CD14-positive monocyte (primary cell): ENCODE data around the gene PARL. TPM values are rescaled to one million over a fixed set of nuclear protein-coding genes. Genes with fewer than 3 reads are reported as not detected.

Experiments used
- DNase-seq, 3 donors: peaks; one replicate each; pipeline ENCODE4 v3.0.0-alpha.2; 2011 to 2022
- H2AFZ ChIP-seq: 2 replicates; pipeline ENCODE4 v1.6.0; 2012; ENCODE audit warnings: mild to moderate bottlenecking, low read depth, low read length, inconsistent platforms; ENCODE audit not compliant: insufficient read depth, poor library complexity, severe bottlenecking
- H3K27ac ChIP-seq, 2 donors: 1 replicate in 1 of 2; 2 replicates in 1 of 2; pipeline ENCODE4 v1.5.1; 2012 to 2013; ENCODE audit warnings: low read length in 2 of 2, control low read depth in 1 of 2, inconsistent platforms in 1 of 2, low read depth in 1 of 2, mild to moderate bottlenecking in 1 of 2
- H3K27me3 ChIP-seq, 2 donors: one replicate each; pipeline versions ENCODE4 v1.6.0 to v1.6.1; 2011 to 2013; ENCODE audit warnings: low read length in 2 of 2; ENCODE audit not compliant: control insufficient read depth in 2 of 2, insufficient read depth in 2 of 2
- H3K36me3 ChIP-seq, 2 donors: replicated peaks in 1 of 2; 1 replicate in 1 of 2; 2 replicates in 1 of 2; pipeline versions ENCODE4 v1.5.1 to v1.6.1; 2012 to 2013; ENCODE audit warnings: low read length in 2 of 2, control low read depth in 1 of 2, inconsistent platforms in 1 of 2, mild to moderate bottlenecking in 1 of 2; ENCODE audit not compliant: insufficient read depth in 2 of 2, control insufficient read depth in 1 of 2
- H3K4me1 ChIP-seq, 2 donors: 1 replicate in 1 of 2; 2 replicates in 1 of 2; pipeline versions ENCODE4 v1.5.1 to v1.6.1; 2012 to 2013; ENCODE audit warnings: low read length in 2 of 2, control low read depth in 1 of 2, inconsistent platforms in 1 of 2, mild to moderate bottlenecking in 1 of 2, moderate library complexity in 1 of 2; ENCODE audit not compliant: insufficient read depth in 2 of 2, control insufficient read depth in 1 of 2
- H3K4me2 ChIP-seq: replicated peaks from 2 replicates; pipeline ENCODE3; 2012; ENCODE audit warnings: low read length, moderate library complexity, mild to moderate bottlenecking; ENCODE audit not compliant: poor library complexity, severe bottlenecking; ENCODE audit errors: extremely low read depth
- H3K4me3 ChIP-seq, 3 experiments: fragments of 200-600 bp in 1 of 3; sonication (generic) in 1 of 3; replicated peaks in 1 of 3; 1 replicate in 2 of 3; 2 replicates in 1 of 3; pipeline ENCODE4 v1.5.1; 2011 to 2013; ENCODE audit warnings: low read length in 3 of 3, mild to moderate bottlenecking in 3 of 3, control low read depth in 2 of 3, low read depth in 2 of 3, inconsistent platforms in 1 of 3, moderate library complexity in 1 of 3
- H3K79me2 ChIP-seq: 2 replicates; pipeline ENCODE4 v1.6.0; 2012; ENCODE audit warnings: mild to moderate bottlenecking, control low read depth, inconsistent platforms, low read length, moderate library complexity; ENCODE audit not compliant: insufficient read depth
- H3K9ac ChIP-seq: 2 replicates; pipeline ENCODE4 v1.6.0; 2017; ENCODE audit warnings: low read length, mild to moderate bottlenecking; ENCODE audit not compliant: insufficient read depth, poor library complexity, severe bottlenecking
- H3K9me3 ChIP-seq, 2 donors: replicated peaks in 1 of 2; 1 replicate in 1 of 2; 2 replicates in 1 of 2; pipeline versions ENCODE4 v1.5.1 to v1.6.1; 2012 to 2013; ENCODE audit warnings: low read length in 2 of 2, control low read depth in 1 of 2; ENCODE audit not compliant: control insufficient read depth in 1 of 2, insufficient read depth in 1 of 2
- H4K20me1 ChIP-seq: 2 replicates; pipeline ENCODE4 v1.6.0; 2012; ENCODE audit warnings: mild to moderate bottlenecking, low read length, control low read depth, moderate library complexity; ENCODE audit not compliant: insufficient read depth
- H3K27ac Mint-ChIP-seq, 7 donors: one replicate each; pipeline ENCODE4 v1.8.0; 2020; ENCODE audit warnings: mild to moderate bottlenecking in 7 of 7, mixed read lengths in 7 of 7, moderate library complexity in 6 of 7, inconsistent platforms in 2 of 7
- H3K27me3 Mint-ChIP-seq, 3 donors: one replicate each; pipeline ENCODE4 v1.8.0; 2021 to 2022; ENCODE audit warnings: low read depth in 3 of 3, mild to moderate bottlenecking in 3 of 3, mixed read lengths in 3 of 3, moderate library complexity in 3 of 3, inconsistent platforms in 1 of 3
- H3K36me3 Mint-ChIP-seq, 2 donors: one replicate each; pipeline ENCODE4 v1.8.0; 2020; ENCODE audit warnings: mixed read lengths in 2 of 2, inconsistent platforms in 1 of 2, mild to moderate bottlenecking in 1 of 2
- H3K4me1 Mint-ChIP-seq: one replicate; pipeline ENCODE4 v1.8.0; 2020; ENCODE audit warnings: mild to moderate bottlenecking, mixed read lengths
- H3K4me3 Mint-ChIP-seq, 2 donors: one replicate each; pipeline ENCODE4 v1.8.0; 2020; ENCODE audit warnings: mild to moderate bottlenecking in 2 of 2, mixed read lengths in 2 of 2, moderate library complexity in 1 of 2
- H3K9me3 Mint-ChIP-seq, 7 donors: one replicate each; pipeline ENCODE4 v1.8.0; 2020 to 2022; ENCODE audit warnings: mixed read lengths in 7 of 7, mild to moderate bottlenecking in 6 of 7, moderate library complexity in 6 of 7, inconsistent platforms in 2 of 7
- WGBS: methylation state at CpG from one replicate; pipeline ENCODE4 v1.1.5; 2013; ENCODE audit warnings: missing lambda C conversion rate; ENCODE audit not compliant: insufficient coverage; 5-methylcytosine and 5-hydroxymethylcytosine counted together
- intact Hi-C, 2 donors: fragments of 100-400 bp; cut with micrococcal nuclease; formaldehyde crosslinking; loops; one replicate each; pipeline versions ENCODE4 v1.15.0 to v1.15.1; 2023
- polyA plus RNA-seq, 3 donors: library from polyadenylated mRNA; depleted of rRNA in 1 of 3; unstranded in 2 of 3; stranded (reverse) in 1 of 3; fragments of 300-500 nt in 2 of 3; fragments of >200 nt in 1 of 3; fragmentation: Illumina TruSeq in 2 of 3; gene quantifications; 1 replicate in 2 of 3; 2 replicates in 1 of 3; pipeline ENCODE4 v1.2.3, GENCODE V29; 2012 to 2021
- TF ChIP-seq, protein P1 (sequence below): fragments of 200-600 bp; IDR thresholded peaks from one replicate; pipeline ENCODE4 v1.8.0; 2022; ENCODE audit warnings: antibody characterized with exemption, mild to moderate bottlenecking

The PARL gene
- polyA plus RNA-seq, 3 donors: 65.6 to 196 (median 155) TPM

DNA sequence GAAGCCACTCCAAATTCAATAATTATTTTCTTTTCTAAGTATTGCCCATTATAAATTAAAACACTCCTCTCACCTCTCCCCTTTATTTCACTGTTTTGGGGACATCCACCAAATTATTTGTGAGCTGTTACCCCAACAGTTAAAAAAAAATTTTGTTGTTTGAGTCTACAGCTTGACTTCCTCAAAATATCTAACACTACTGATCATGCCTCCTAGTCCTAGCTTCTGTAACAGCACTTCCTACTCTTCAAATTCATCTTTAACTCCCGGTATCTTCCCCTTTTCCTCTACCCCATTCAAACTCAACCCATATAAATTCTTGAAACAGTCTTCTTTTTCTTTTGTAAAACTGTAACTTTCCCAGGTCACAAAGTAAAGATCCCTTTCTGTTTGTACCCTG is 15.9 kb downstream of the PARL start:
- Mint-ChIP-seq H3K27ac (peak overlapping the region; percentile 68 to 94 (median 89)), H3K9me3 (no peaks in the 10 kb centered on the region), H3K4me3 (no peak overlapping the region), H3K27me3 (peaks cover 0 to 2% (median 0%) of the 10 kb centered on the region in 3 donors), H3K4me1 (peaks cover 44% of the 10 kb centered on the region), H3K36me3 (peaks cover 26 to 47% of the 10 kb centered on the region in 2 donors)
- no peaks in the 10 kb centered on the region for H3K9me3 ChIP-seq
- no peaks in the 10 kb centered on the region for H3K27me3 ChIP-seq
- intact Hi-C loops: no loop called here
- peak; percentile 42 to 68 (median 64) for DNase-seq
- H3K79me2 ChIP-seq: peaks cover 71% of the 10 kb centered on the region
- TF ChIP-seq, protein P1, sequence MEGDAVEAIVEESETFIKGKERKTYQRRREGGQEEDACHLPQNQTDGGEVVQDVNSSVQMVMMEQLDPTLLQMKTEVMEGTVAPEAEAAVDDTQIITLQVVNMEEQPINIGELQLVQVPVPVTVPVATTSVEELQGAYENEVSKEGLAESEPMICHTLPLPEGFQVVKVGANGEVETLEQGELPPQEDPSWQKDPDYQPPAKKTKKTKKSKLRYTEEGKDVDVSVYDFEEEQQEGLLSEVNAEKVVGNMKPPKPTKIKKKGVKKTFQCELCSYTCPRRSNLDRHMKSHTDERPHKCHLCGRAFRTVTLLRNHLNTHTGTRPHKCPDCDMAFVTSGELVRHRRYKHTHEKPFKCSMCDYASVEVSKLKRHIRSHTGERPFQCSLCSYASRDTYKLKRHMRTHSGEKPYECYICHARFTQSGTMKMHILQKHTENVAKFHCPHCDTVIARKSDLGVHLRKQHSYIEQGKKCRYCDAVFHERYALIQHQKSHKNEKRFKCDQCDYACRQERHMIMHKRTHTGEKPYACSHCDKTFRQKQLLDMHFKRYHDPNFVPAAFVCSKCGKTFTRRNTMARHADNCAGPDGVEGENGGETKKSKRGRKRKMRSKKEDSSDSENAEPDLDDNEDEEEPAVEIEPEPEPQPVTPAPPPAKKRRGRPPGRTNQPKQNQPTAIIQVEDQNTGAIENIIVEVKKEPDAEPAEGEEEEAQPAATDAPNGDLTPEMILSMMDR: no peak
- peak overlapping the region; percentile 68 to 71 for H3K27ac ChIP-seq
- H3K4me2 ChIP-seq: peak overlapping the region; percentile 12
- H3K4me3 ChIP-seq: no peak overlapping the region
- H4K20me1 ChIP-seq: peaks cover 55% of the 10 kb centered on the region
- peaks cover 27 to 49% of the 10 kb centered on the region in 2 donors for H3K36me3 ChIP-seq
- WGBS: 0% methylated on average over 1 of the region's 1 CpG
- no peak overlapping the region for H2AFZ ChIP-seq
- H3K4me1 ChIP-seq: peaks cover 29 to 40% of the 10 kb centered on the region in 2 donors
- no peak overlapping the region for H3K9ac ChIP-seq

DNA sequence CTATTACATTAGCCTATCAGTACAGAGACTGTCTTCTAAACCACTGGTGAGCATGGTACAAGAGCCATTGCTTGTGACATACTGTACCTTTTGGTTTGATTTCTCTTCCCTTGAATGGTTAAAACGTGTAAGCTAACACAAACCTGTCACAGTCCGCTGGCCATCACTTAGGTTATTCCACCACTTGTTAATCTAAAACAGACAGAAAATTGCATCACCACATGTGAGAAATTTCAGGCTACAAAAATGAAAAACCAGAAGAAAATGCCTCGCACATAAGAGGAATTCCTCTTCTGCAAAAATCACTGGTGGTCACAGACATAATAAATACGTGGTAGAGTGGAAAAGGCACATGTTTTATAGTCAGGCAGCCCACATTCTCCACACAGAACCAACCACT is 22.1 kb downstream of the PARL start:
- Mint-ChIP-seq H3K36me3 (peaks cover 76 to 92% of the 10 kb centered on the region in 2 donors), H3K27me3 (no peaks in the 10 kb centered on the region), H3K4me3 (no peak overlapping the region), H3K4me1 (no peaks in the 10 kb centered on the region), H3K27ac (no peak overlapping the region), H3K9me3 (no peaks in the 10 kb centered on the region)
- Histone ChIP-seq H3K9me3 (no peaks in the 10 kb centered on the region), H4K20me1 (peaks cover 34% of the 10 kb centered on the region), H3K36me3 (peaks cover 86 to 100% of the 10 kb centered on the region in 2 donors), H3K4me1 (no peaks in the 10 kb centered on the region), H3K9ac (no peak overlapping the region), H3K79me2 (peaks cover 22% of the 10 kb centered on the region), H3K27ac (no peak overlapping the region), H3K27me3 (no peaks in the 10 kb centered on the region), H3K4me3 (no peak overlapping the region), H2AFZ (no peak overlapping the region), H3K4me2 (no peak overlapping the region)
- intact Hi-C loops: no loop called here
- no peak for DNase-seq
- TF ChIP-seq, protein P1: no peak
- WGBS: 100% methylated on average over 1 of the region's 4 CpGs
